HG03066 (cell line): ENCODE data around the gene GMDS.
A peak's percentile ranks its signal among the peaks of the same experiment; 100 is the strongest.

Experiments used
- ATAC-seq: cut with Tn5 transposase; IDR thresholded peaks from one replicate; pipeline ENCODE4 v1.9.1; 2021; ENCODE audit warnings: low read depth; ENCODE audit not compliant: unreplicated experiment

GMDS gene

DNA sequence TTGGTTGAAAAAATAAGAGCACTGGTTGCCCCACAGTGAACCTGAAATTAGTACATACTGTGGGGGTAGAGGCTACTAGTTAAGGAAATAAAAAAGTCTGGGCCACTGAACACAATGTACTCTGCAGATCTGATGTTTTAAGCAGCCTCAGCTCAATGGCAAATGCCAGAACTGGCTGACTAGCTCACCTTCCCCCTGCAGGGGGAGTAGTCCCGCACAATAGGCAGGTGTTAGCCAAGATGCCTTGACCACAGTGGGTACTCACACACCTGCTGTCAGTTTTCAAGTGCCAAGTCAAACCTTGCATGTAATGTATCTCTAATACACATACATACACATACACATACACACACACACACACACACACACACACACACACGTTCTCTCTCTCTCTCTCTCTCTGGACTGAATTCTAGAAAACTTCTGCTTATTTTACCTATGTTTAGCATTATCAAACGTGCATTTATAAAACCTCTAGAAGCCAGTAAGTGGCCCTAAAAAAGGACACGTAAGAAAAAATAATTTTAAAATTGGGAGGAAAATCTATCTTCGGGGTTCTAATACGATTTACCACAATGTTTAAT lies 36.1 kb downstream of the GMDS start:
- no peak for ATAC-seq

GRCh38 chr6:2208468-2208867 lies 36.9 kb downstream of the GMDS start:
- ATAC-seq: no peak

DNA sequence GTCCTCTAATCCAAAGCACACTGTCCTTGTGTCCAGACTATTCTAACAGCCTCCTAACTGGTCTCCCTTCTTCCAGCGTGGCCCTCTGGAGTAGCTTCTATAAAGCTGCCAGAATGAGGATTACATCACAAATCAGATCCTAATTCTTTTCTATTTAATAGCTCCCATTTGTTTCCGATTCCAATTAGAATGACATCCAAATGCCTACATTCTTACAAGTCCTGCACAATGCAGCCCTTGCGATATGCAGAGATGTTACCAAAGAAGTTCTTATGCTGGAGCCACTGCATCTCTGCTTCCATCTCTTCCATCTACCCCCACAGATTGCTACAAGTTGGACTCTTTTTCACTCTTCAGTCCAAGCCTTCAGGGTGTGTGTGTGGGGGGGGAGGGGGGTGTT lies 40.0 kb downstream of the GMDS start:
- no peak for ATAC-seq

GRCh38 chr6:2204272-2204671 lies 41.1 kb downstream of the GMDS start:
- no peak for ATAC-seq

- no peak for ATAC-seq
Measured at GRCh38 chr6:2203264-2203663, 42.1 kb downstream of the GMDS start.

GRCh38 chr6:2197984-2198383 lies 47.4 kb downstream of the GMDS start:
- no peak for ATAC-seq

DNA sequence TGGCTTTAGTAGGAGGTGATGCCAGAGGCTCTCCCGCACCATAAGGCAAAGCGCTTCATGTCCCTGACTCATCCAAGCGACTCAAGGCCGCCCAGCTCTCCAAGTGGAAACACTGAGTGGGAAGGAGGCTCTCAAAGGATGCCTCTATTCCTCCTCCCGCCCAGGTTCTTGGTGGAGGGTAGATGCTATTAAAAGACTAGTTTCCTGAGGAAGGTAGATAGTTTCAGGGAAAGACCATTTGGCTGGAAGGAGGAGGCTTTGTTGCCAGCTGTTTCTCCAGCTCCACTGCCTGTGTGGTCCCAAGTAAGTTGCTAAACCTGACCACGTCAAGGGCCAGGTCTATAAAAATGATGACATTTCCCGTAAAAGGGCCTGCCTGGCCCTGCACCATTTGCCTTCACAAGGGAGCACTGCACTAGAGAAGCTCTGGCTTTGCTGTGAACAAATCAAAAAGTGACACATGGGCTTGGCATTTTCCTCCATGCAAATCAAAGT lies 48.2 kb downstream of the GMDS start:
- ATAC-seq: no peak

DNA sequence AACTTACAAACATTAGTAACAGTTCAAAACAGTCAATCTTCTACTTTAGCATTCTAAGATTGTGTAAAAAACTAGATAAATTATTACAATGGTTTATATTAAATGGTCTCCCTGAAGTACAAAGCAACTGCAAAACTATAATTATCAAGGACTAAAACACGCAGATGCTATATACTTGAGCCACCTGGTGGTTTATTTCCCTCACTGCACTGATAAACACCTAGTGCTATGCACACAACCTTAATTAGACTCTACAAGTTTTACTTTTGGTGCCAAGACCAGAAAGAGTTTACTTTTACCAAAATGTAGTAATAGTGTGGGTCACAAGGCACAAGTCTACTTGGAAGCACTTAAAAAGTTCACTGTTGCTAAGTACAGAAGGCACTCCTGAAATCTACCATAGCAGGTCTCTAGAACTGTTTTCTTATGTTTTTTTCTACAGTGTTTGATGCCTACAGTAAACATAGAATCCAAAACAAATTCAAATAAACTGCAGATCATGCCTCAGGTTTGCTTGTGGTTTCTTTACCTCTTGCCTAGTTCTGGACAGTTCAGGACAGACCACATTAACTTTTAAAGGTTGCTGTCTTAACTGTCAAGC lies 49.2 kb downstream of the GMDS start:
- ATAC-seq: no peak

DNA sequence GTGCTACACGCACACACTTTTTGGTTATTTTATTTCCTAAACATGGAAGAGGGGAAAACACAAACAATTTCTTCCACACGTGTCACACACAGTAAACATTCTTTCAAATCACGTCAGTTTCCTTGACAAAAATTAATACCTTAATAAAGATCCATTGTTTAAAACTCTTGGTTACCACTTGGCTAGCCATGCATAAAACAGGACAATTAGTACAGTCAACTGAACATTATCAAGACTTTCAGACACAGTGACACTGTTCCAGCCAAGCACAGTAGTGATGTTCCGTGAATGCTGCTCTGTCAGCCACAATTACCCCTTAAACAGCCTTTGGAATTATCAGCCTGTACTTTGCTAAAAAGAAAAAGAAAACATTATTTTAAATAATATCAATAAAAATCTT lies 50.8 kb downstream of the GMDS start:
- no peak for ATAC-seq

DNA sequence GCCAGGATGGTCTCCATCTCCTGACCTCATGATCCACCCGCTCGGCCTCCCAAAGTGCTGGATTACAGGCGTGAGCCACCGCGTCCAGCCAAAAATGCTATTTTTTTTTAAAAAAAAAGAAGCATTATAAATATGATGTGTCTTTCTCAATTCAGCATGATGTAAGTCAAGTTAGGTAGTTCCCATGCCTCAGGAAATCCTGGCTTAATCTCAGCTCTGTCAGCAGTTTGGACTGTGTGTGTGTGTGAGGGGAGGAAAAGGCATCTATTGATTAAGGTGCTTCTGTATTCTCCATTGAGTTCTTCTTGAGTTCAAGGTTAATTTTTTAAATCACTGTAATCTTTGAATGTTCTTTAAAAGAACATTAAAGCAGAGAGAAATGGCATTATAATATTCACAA lies 51.5 kb downstream of the GMDS start:
- no peak for ATAC-seq

- no peak for ATAC-seq
Measured at GRCh38 chr6:2192976-2193375, 52.4 kb downstream of the GMDS start.

GRCh38 chr6:2191390-2191740 lies 54.0 kb downstream of the GMDS start:
- ATAC-seq: no peak

GRCh38 chr6:2190661-2191389 lies 54.6 kb downstream of the GMDS start:
- no peak for ATAC-seq

DNA sequence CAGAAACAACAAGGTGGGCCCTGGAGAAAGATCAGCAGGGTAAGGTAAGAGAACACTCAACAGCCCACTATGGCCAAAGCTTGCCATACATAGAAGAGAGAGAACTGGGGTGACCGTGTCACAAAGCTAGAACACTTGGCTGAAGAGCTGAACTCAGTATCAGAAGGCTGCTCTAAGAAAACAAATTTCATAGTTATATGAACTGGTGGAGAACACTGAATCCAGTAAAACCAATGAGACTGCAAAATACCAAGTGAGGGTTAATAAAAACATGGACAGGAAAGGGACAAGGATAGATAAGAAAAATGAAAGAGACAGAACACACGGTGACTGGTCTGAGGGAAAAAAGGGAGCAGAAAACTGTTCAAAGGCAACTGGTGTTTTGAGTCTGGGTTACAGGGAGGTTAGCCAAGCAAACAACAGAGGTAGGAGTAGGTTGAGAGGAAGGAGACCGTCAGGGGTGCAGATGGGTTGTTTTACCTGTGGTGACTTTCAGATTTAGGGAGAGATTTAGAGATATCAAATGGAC lies 56.5 kb downstream of the GMDS start:
- ATAC-seq: no peak

DNA sequence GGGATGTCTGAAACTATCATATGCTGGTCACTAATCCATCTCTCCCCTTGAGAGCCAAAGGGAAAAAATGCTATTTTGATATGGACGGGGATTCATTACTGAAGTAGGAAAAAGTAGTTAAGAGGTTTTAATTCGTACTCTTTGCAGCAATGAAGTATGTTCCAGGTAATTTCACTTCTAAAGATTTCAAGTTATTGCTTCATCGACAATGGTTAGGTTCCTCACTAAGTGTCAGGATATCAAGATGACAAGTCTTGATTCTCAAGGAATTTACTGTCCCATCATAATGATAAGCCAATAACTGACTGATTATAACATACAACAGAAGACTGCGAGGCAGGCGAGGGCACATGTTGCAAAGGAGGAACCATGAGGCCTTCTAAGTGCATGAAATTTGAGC lies 57.0 kb downstream of the GMDS start:
- no peak for ATAC-seq

GRCh38 chr6:2187826-2188225 lies 57.6 kb downstream of the GMDS start:
- ATAC-seq: no peak

GRCh38 chr6:2186516-2186915 lies 58.9 kb downstream of the GMDS start:
- ATAC-seq: peak; percentile 85

DNA sequence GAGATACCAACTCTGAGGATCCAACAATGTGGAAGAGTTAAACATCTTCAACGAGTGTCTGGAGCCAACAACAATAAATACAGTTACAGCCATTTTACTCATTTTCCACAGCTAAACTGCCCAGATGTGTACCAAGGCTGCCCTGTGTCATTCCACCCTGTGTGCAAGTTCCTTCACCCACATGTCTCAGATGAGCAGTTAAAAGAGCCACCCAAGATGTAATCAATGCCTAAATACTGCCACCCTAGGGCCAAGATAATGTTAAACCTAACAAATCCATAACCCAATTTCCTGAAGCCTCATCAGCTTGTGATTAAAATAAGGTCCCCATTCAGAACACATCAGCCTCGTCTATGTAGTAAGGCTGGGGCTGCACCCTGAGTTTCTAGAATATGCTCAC lies 59.9 kb downstream of the GMDS start:
- ATAC-seq: no peak

DNA sequence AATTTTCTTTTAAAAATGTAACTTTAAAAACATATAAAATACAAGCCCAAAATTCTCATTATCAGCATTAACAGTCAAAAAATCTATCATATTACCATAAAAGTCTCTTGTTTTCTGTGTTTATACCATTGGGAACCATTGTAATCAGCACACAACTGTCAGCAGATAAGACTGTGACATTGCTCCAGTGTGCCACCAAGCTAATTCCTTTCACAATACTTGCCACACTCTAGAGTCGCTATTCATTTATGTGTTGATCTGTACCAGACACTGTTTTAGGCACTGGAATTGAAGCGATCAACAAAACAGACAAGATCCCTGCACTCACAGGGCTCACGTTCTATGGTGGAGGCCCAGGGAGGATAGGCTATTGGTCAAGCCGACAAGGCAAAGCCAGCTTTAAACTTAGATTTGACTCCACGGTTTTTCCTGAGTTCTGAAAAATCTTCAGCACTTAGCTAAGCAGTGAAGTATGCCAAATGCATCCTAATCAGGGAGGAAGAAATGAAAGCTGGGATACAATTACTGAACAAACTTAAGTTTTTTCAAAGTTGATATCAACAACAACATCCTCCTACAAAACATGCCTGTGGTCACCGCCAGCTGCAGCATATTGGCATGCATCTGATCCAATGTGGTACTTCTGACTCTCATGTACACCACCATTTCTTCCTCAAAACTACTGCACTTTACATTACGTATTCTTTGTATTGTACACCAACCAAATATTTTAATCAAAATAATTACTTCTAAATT lies 60.5 kb downstream of the GMDS start:
- ATAC-seq: no peak

GRCh38 chr6:2183752-2184151 lies 61.7 kb downstream of the GMDS start:
- no peak for ATAC-seq

DNA sequence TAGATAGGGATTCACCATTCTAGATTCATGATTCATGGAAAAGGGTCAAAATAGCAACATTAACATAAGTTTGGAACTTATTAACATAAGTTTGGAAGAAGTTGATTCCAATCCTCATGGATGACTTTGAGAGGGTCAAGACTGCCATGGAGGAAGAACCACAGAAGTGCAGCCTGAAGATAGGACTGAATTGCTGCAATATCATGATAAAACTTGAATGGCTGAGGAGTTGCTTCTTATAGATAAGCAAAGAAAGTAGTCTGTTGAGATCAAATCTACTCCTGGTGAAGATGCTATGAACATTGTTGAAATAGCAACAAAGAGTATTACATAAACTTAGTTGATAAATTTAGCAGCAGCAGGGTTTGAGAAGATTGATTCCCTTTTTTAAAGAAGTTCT lies 62.2 kb downstream of the GMDS start:
- ATAC-seq: no peak
